Skin epidermis (tissue), 12 donors: ENCODE results near the gene CNTNAP5.

Experiments
- H3K27ac ChIP-seq, 21 experiments: fragments of 200-600 bp; sonication (generic) in 11 of 21; one replicate each; pipeline ENCODE4 v1.5.0; 2020; ENCODE audit warnings: mild to moderate bottlenecking in 3 of 21, inconsistent platforms in 2 of 21, moderate library complexity in 2 of 21
- H3K4me3 ChIP-seq, 7 experiments: fragments of 200-600 bp; sonication (generic) in 2 of 7; one replicate each; pipeline ENCODE4 v1.5.0; 2020; ENCODE audit warnings: inconsistent platforms in 2 of 7, mild to moderate bottlenecking in 2 of 7, moderate library complexity in 1 of 7

Gene CNTNAP5

DNA sequence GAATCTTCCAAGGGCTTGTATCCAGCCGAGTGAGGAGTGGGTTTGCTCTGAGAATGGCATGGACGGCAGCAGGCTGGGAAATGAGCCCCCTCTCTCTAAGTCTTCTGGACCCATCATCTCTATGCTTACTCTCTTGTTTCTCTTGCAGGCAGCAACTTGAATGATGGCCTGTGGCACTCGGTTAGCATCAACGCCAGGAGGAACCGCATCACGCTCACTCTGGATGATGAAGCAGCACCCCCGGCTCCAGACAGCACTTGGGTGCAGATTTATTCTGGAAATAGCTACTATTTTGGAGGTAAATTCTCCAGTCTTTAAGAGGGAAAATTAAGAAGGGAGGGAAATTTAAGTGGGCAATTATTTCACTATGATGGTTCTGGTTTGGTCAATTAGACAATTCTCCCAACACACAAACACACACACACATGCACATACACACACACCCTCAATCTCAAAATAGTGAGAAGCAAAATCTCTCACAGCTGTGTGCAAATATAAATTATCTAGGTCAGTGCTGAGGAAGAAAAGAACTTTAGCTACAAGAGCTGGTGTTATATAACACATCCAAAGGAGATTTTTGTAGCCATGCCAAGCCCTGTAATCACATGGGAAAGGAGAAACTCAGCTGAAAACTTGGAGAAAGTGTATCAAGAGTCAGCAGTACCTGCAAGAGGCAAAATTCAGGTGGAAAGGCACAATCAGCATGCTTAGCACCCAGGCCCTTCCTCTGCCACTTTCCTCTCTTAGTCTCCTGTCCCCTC, 499.2 kb downstream of the CNTNAP5 start:
- no peak overlapping the region for H3K27ac ChIP-seq
- no peak overlapping the region for H3K4me3 ChIP-seq

DNA sequence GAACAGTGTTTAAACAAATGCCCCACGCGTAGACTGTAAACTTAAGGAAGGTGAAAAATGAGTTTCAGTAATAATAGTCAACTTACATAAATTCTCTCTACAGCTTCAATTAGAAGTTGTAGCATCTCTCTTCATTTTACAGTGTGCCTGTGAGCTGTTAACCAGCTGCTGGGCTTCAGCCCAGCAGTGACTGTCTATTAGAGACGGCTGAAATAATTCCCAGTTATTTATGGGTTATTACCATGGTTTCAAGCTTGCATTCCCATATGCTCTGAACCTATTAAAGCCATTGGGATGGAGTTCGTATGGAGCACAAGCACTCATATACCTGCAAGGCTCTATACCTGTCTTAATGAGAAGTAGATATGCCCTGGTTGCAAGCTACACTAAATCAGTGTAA, 501.1 kb downstream of the CNTNAP5 start:
- H3K4me3 ChIP-seq = no peak overlapping the region
- H3K27ac ChIP-seq = no peak overlapping the region

DNA sequence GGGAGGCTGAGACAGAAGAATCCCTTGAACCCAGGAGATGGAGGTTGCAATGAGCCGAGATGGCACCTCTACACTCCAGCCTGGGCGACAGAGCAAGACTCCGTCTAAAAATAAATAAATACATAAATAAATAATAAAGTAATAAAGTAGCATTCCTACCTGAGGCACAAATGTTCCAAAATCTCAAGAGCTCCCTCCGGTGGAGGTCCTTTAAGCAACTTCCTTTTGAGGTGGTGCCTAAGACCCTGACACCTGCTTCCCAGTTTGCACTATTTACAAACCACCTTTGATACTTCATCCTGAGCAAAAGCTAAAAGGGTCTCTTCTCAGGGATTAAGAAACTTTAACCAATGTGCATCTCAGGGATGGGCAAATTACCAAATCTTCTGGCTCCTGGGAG, 505.1 kb downstream of the CNTNAP5 start:
- Histone ChIP-seq H3K4me3 (no peak overlapping the region), H3K27ac (no peak overlapping the region)

DNA sequence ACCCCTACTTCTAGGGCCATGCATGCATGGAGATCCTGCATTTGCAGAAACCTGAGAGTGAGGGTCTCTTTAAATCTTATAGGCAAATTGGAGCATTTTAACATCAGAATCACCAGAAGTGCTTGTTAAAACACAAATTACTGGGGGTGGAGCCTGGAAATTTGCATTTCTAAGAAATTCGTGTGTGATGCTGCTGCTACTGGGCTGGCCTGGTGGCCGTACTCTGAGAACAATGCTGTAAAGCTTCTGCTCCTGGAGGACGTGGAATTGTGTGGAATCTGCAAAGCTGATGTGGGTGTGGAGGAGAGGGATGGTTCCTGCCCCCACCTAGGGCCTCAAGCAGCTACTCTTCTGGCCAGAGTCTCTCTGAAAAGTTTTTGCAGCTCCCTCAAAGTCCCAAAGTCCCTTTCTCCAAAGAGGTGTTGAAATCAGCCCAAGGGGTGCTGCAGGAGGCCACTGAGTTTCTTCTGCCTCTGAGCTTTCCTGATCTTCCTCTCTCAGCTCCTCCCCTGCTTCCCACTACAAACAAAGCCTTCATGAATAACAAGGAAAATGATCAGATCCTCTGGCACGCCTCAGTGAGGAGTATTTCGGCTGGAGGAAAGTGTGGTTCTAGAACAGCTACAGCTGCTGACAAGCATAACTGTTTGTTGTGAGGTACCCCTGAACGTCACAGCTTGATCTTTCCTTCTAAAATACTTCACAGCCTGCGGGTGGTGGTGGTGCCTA, 508.3 kb downstream of the CNTNAP5 start:
- H3K27ac ChIP-seq = no peak overlapping the region
- no peak overlapping the region for H3K4me3 ChIP-seq

DNA sequence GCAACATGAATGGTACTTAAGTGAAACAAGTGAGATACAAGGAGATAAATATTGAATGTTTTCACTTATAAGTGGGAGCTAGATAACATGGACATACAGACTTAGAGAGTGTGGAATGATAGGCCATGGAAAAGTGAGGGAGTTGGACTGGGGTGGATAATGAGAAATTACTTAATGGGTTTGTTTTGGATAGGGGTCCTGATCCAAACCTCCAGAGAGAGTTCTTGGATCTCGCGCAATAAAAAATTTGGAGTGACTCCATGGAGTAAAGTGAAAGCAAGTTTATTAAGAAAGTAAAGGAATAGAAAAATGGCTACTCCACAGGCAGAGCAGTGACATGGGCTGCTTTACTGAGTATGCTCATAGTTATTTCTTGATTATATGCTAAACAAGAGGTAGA, 508.9 kb downstream of the CNTNAP5 start:
- no peak overlapping the region for H3K27ac ChIP-seq

DNA sequence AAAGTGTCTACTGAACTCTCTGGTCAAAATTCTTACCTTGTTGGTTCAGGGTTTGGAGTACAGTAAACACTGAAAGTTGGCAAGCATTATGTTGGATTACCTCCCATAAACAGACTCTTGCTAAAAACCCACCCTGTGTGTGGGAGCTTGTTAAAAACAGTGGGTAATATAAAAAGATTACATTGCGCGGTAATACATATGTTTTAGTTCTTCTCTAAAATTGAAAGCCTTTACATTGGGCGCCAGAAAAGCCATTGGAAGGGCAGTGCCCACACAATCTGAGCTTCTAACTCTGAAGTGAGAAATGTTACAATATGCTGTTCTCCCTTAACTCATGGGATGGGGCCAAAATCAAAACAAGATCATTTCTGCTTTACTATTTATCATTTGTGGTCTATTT, 510.7 kb downstream of the CNTNAP5 start:
- Histone ChIP-seq H3K4me3 (no peak overlapping the region), H3K27ac (no peak overlapping the region)

More for the DNA sequence above, 508.9 kb downstream of the CNTNAP5 start:
- no peak overlapping the region for H3K4me3 ChIP-seq

DNA sequence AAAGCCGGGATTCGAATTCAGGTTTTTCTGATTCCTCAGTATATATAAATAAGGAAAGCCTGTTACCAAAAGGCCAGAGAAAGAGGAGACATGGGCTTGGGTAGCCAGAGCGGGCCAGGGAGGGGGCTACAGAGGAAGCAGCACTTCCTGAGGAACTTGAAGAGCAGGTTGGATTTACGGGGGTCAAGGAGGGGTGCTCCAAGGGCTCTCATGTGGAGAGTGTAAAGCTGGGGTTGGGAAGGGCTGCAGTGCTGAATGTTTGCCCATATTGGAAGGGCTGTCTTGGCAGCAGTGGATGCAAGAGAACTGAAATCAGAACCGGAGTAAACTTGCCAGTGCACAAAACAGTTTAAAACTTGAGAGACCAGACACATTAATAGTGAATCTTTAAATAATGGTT, 511.5 kb downstream of the CNTNAP5 start:
- Histone ChIP-seq H3K4me3 (no peak overlapping the region), H3K27ac (no peak overlapping the region)

DNA sequence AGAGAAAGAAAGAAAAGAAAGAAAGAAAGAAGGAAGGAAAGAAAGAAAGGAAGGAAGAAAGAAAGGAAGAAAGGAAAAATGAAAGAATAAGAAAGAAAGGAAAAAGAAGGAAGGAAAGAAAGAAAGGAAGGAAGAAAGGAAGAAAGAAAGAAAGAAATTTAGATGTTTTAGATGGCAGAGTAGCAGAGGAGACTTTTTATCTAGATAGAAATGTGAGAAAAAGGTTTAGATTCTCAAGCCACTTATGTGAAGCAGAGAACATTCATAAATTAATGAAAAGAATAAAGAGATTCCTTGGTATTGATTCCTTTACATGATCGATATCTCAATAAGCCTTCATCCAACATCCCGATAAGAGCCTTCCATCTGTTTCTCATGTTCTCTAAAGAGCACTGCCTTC, 513.5 kb downstream of the CNTNAP5 start:
- Histone ChIP-seq H3K27ac (no peak overlapping the region), H3K4me3 (no peak overlapping the region)

DNA sequence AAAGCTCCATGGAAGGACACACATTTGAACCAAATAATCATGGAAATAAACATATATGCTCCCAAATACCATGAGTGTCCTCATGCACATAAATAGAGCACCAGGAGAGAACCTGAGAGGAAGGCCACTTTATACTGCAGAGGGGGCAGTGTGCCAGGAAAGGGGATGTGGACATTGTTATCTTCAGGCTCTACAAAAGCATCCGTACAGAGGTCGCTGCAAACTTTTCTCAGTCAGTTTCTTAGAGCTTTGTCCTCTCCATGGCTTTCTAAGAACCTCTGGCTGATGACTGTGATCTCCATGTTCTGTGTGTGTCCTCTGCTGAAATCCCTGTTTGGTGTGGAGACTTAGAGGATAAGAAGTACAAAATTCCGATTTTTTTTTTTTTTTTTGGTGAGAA, 515.7 kb downstream of the CNTNAP5 start:
- H3K4me3 ChIP-seq = no peak overlapping the region
- no peak overlapping the region for H3K27ac ChIP-seq

DNA sequence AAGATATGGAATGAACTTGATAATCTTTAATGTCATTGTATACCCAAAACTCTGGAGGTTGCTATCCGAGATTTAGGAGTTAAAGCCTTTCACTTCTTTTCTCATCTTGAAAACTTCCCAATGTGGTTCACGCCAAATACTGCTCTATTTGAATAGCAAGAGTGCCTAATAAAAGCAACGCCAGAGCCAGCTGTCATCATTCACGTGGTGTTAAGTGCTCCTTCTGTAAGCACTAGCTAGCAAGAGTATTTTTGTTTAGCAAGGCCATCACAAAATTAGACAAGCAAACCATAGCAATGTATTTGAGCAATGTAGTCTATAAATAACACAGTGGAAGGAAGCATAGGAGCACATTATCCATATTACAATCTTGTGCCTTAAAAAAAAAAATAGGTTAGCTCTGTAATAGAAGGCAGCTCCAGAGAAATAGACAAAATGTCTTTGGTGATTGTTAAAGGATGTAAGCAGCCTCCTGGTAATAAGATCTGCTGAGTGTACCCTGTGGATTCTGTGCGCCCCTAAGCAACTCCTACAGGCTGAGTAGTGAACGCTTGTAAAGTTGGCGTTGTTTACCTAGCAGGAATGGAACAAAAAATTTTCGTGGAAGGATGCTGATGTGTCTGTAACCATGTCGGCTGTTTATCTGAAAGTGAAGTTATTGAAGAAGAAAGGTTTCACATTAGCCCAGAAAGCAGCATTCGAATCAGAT, 518.0 kb downstream of the CNTNAP5 start:
- Histone ChIP-seq H3K4me3 (no peak overlapping the region), H3K27ac (no peak overlapping the region)

DNA sequence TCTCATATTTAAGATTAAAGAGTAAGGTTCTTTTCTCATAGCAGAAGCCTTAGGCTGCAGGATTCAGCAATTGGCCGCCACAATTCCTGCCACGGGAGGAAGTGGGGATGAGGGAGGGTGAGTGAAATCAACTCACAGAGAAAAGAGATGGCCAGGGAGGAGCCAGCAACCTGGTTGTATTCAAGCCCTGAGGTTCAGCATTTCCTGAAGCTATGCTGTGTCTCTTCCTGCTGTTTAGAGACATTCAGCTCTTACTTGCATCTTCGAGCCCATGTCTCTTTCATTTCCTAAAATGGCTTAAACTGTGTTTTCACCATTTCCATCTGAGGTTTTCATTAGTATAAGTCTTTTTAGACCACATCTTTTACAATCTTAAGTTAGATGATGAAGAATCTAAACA, 522.6 kb downstream of the CNTNAP5 start:
- H3K4me3 ChIP-seq = no peak overlapping the region
- no peak overlapping the region for H3K27ac ChIP-seq

DNA sequence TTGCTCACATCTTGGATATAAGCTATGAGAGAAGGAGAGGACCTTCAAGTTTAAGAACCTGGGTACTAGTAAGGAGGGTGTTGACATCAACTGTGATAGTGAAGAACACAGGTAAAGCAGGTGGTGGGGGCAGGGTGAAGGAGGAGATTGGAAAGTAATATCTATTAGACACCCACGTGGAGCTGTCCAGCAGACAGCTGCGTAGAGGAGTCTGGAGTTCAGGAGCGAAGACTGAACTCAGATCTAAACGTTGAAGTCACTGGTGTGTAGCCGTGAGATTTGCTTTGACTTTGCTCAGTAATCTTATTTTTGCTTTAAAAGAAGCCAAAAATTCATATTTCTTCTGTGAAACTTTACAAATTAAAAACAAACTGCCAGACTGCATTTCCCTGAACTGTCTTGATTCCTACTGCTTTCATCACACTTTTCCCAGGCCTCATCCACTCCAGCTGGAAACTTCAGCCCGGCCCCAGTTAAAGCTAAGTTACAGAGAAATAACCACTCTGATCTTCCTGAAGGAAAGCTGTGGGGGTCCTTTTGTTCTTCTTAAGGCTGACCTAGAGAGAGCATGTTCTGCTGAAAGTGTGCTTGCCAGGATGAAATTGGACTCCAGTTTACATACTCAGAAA, 533.3 kb downstream of the CNTNAP5 start:
- no peak overlapping the region for H3K4me3 ChIP-seq
- H3K27ac ChIP-seq = no peak overlapping the region

DNA sequence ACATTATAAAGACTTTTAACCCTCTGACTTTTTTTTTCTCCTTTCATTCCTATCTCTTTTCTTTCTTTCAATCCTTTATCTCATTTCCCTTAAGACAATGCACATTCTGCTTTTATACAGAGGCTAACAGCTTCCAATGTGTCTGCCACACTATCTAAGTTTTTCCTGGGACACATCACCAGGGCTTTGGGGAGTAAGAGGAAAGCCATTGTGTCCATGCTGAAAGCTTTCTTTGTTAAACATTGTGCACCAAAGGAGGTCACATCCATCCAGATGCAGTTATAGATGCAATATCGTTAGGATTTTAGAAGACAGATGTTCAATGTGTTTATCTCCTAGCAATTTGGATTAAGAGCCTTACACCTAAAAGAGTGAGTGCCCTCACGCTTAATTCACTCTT, 534.1 kb downstream of the CNTNAP5 start:
- Histone ChIP-seq H3K4me3 (no peak overlapping the region), H3K27ac (no peak overlapping the region)

DNA sequence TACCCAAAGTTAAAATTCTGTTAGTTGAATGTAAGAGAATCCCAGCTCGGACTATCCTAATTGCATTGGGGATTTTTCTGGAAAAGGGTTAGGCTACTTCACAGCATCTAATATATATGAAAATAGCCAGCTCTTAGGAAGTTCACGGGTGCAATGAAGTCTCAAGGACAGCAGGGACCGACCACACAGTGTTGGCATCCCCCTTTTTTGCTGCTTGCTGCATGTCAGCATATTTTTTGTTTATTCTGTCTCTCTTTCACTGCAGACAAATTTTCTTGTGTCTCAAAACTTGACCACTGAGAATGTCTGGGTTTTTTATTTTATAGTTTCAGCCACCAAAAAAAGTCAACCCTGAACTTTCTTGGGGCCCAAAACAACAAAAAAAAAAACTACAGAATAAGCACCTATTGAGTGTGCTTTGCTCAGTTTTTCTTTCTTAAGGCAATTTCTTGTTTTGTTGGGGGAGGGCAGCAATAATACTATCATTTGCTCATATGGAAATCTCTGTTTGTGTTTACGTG, 535.6 kb downstream of the CNTNAP5 start:
- no peak overlapping the region for H3K27ac ChIP-seq
- no peak overlapping the region for H3K4me3 ChIP-seq

DNA sequence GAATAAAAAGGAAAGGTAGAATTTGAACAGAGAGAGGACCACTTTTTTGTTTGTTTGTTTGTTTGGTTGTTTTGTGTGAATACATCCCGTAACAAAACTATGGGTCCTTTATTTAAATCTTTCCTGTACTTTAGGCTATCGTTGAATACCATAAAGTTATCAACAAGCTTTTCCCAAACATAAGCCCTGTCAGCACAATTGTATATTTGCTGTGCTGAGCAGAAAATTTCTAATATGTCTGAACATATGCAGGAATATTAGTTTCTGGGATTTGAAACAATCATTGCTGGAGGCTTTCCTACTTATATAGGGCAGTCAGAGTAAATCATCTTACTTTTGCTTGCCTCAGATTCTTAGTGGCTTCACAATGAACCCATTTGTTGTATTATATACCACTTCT, 536.4 kb downstream of the CNTNAP5 start:
- H3K27ac ChIP-seq = no peak overlapping the region

DNA sequence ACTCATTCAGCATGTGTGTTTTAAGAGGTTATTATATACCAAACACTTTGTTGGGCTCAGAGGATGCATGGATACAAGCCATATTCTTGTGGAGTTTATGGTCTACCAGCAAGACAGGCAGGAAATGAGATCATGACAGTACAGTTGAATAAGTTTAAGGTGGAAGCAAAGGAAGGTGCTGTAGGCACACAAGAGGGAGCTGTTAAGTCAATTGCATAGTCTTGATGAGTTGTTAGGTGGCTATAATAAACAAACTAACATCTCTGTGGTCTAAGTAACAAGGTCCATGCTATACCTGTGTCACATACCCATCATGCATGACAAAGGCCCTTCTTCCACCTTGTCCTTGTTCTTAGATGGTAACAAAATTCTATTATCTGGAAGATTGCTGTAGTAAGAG, 538.3 kb downstream of the CNTNAP5 start:
- Histone ChIP-seq H3K27ac (no peak overlapping the region), H3K4me3 (no peak overlapping the region)

More for the DNA sequence above, 536.4 kb downstream of the CNTNAP5 start:
- no peak overlapping the region for H3K4me3 ChIP-seq

DNA sequence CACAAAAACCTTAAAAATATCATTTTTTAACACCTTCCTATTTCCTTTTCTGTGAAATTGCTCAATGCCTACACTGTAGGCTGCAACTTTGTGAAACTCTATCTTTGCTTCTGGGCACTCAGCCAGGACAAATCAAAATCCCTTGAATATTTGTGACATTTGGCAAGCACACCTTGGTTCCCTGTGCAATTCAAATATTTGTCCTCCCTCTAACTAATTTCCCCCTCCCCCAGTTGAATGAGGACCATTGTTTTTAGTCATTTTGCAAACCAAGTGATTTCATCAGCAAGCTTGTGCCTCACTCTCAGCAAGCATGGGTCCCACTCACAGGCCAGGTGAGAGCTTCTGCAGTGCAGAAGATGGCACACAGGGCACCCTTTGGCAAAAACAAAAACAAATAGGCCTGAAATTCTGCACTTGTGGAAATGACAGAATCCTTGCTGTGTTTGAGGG, 541.5 kb downstream of the CNTNAP5 start:
- Histone ChIP-seq H3K4me3 (no peak overlapping the region), H3K27ac (no peak overlapping the region)

DNA sequence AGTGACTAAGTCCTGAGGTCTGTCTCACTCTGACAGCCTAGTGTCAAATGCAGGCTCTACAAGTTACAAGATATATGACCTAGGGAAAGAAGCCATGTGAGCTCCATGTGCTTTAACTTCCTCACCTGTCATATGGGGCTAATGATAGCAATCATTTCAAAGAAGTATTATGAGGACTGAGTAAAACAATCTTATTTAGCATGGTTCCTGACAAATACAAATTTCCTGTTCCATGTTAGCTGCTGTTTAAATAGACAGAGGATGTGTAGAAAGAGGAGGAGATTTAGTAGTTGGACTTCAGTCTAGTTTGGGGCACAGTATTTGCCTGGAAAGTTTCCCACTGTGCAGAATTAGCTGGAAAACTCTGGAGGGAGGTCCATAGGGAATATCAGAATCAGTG, 545.8 kb downstream of the CNTNAP5 start:
- no peak overlapping the region for H3K27ac ChIP-seq
- no peak overlapping the region for H3K4me3 ChIP-seq

DNA sequence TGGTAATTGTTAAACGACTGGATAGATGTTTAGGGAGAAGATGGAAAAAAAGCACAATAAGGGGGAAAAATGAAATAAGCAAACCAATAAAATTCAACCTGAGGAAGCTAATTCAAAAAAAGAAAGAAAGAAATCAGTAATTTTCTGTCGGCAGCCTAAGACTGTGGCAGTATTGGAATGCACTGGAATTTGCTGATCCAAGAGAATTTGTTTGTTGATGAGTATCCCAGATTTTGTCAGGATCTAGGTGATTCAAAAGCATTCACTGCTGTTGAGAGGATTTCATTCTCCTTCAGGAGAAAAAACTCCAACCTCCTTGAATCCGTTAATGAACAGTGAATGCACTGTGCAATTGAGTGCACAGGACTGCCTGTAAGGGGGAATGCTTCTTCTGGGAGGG, 546.7 kb downstream of the CNTNAP5 start:
- Histone ChIP-seq H3K4me3 (no peak overlapping the region), H3K27ac (no peak overlapping the region)

DNA sequence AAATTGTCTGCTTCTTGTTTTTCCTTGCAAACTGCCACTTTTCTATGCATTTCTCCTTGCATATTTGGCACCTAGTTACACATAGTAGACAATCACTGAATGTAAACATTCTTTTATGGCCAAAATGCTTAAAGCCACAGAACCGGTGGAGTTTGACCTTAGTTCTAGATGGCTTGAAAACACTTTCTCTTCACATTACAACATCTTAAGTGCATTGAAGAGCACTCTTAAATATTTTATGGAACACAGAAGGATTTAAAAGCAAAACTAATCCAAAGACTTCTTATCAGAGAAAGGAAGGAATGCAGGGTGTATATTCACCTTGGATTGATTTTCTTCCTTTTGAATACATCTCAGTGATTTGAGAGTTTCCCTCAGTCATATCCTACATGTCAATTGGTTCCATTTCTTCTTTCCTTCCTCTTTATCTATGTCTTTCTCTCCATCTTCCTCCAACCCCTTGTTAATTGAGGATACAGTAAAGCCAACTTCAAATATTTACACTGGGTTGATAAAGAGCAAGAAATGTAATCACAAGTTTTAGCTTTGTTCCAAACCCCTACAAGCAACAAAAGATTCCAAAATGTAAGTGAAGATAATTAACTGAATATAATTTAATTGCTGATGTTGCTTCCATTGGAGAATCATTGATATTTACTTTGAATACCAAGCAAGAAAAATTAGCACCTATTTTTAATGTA, 548.0 kb downstream of the CNTNAP5 start:
- no peak overlapping the region for H3K27ac ChIP-seq
- no peak overlapping the region for H3K4me3 ChIP-seq
